GM19438 (cell line): Measurements from ENCODE around the gene ZFP36L2.

ENCODE experiments used
- ATAC-seq: cut with Tn5 transposase; IDR thresholded peaks from one replicate; pipeline ENCODE4 v1.9.1; 2021; ENCODE audit warnings: low read depth; ENCODE audit not compliant: unreplicated experiment

The ZFP36L2 gene

GRCh38 chr2:43210467-43211303, 15.7 kb downstream of the ZFP36L2 start:
- no peak for ATAC-seq

- ATAC-seq, result no peak
These were observed 16.3 kb downstream of the ZFP36L2 start for GRCh38 chr2:43210125-43210466.

DNA sequence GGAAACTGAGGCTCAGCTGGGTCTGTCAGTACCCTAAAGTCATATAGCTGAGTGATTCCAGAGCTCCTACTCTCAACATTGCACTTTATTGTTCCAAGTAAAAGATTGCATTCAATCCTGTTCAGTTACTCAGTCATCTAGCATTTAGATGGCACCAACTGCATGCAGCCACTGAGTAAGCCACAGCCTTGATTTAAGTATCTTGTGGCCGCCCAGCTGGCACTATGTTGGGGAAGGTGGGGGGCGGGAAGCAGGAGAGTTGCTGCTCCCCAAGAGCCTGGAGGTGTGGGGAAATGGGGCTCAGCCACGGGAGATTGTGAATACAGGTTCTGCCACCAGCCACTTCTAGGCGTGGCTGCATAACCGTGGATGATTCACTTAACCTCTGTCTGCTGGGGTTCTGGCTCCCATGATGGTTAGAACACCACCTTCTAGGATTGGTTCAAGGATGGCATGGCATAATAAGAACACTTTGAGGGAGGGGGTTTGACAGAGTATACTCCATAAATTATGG, 17.1 kb downstream of the ZFP36L2 start:
- ATAC-seq, result no peak

DNA sequence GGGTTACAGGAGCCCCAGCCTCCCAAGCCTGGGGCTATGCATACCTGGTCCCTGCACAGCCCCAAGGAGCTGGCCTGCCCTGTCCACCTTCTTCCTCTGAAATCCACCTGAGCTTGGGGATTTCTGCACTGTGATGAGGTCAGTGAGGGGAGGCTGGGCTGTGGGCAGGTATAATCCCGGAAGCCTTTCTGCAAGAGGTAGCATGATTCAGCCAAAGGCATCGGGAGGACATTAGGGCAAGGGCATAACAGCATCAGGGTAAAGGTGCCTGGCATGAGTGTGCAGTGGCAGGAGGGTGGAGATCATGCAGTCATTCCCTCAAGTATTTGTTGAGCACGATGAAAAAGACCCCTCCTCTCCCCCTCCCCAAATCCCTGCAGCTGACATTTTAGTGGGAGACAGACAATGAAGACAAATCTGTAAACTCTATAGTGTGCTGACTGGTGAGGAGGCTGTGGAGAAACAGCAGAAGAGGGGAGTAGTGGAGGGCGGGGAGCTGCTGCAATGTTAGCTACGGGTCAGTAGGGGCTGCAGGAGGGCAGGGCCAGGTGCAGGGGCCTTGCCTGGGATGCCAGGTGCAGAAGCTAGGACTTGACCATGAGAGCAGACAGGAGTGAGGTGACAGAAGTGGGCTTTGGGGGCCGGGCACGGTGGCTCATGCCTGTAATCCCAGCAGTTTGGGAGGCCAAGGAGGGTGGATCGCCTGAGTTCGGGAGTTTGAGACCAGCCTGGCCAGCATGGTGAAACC, 18.7 kb downstream of the ZFP36L2 start:
- ATAC-seq, result no peak

DNA sequence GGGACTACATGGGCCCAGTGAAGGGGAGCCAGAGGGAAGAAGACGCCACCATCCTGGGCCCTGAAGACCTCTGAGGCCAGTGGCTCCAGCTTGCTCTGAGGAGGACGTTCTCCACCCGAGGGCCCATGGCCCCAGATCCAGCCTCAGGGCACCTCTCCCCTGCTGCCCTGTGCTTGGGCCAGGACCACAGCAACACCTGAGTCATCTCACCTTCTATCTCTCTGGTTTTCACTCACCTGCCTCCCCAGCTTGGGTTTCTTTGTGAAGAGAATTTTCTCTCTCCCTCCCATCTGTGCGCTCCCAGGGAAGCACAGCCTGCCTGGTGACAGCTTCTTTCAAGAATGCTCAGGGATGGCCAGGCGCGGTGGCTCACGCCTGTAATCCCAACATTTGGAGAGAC, 19.8 kb downstream of the ZFP36L2 start:
- no peak for ATAC-seq

DNA sequence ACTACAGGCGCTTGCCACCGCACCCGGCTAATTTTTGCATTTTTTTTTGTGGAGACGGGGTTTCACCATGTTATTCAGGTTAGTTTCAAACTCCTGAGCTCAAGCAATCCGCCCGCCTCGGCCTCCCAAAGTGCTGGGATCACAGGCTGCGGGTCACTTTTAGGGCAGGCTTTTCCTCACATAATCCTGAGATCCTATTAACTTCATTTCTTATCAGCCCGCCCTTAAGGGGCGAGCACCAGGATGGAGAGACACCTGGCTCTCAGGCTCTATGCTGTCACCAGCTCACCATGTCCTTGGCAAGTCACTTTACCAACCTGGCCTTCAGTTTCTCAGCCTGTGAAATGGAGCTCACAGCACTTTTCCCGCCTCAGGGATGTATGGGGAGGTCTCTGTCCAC, 23.0 kb downstream of the ZFP36L2 start:
- no peak for ATAC-seq

DNA sequence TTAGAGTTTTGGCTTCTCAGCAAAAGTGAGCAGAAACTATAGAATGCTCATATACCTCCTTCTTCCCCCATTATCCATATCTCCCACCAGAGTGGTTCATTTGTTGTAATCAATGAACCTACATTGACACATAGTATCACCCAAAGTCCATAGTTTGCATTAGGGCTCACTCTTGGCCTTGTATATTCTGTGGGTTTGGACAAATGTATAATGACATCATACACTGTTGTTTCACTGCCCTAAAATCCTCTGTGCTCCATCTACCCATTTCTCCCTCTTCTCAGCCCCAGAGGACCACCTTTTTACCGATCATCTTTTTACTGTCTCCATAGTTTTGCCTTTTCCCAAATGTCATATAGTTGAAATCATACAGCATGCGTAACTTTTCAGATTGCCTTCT, 24.1 kb downstream of the ZFP36L2 start:
- ATAC-seq, result no peak

DNA sequence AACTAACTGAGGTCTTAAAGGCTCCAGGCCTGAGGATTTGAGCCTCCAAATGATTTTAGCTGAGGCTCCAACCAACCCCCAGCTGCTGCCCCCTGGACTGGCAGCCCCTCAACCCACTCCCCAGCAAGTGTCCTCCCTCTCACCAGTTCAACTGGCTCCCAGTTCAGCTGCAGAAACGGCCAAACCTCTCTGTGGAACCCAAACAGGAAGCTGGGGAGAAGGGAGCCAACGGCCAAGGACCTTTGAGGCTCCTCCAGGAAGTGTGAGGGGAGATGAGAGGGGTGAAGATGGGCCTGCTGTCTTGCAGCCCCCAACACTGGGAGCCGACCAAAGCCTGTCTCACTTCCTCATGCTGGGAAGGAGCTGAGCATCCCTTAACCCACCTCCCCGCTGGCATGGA, 24.9 kb downstream of the ZFP36L2 start:
- no peak for ATAC-seq

DNA sequence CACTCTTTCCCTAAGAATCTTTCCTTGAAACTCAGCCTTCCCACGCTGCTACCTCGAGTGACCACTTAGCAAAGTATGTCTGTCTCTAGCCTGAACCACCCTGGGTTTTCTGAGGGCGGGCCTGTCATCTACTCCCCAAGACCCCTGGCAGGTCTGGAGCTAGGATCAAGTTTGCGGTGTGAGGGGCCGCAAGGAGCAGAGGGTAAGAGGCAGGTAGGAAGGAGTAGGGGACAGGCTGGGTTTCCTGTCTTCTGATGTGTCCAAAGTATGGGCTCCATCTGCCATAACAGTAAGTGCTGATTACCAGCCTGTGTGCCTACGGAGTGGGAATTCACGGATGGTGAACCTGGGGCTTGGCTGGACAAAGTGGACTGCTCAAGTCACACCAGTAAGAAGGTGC, 25.4 kb downstream of the ZFP36L2 start:
- no peak for ATAC-seq

DNA sequence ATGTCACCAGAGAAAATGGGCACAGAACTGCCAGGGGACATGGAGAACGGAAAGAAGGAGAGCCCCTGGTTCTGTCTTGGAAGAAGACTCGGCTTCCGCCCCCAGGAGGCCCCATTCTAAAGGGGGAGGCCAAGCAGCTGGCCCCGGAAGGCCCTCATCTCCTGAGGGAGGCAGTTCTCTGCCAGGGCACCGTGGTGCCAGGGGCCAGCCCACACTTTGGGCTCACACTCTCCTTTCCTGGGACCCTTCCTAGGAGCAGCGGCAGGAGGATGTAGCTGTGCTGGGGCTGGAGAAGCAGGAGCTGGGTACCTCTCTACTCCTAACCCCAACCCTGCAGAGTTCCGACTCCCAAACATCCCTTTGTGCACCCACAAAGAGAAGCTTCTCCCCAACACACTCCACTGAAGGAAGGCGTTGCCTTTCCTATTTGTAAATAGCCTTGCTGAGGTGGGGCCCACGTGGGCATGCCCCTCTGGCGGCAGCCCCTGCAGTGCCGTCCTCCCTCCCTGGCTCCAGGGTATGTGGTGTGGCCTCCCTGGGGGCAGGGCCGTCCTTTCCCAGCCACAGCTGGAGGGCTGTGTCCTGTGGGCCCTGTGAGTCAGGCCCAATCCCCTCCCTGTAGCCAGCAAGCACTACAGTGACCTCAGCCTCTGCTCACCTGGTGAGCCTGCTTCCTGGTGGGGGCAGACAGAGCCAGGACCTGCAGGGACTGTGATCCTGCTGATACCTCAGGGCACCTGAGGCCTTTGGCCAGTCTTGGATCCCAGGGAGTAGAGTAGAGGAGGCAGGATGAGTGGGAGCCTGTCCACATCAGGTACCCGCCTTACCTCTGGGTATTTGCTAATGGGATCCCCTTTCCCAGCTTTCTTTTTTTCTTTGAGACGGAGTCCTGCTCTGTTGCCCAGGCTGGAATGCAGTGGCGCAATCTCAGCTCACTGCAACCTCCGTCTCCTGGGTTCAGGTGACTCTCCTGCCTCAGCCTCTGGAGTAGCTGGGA, 26.6 kb downstream of the ZFP36L2 start:
- ATAC-seq, result no peak

DNA sequence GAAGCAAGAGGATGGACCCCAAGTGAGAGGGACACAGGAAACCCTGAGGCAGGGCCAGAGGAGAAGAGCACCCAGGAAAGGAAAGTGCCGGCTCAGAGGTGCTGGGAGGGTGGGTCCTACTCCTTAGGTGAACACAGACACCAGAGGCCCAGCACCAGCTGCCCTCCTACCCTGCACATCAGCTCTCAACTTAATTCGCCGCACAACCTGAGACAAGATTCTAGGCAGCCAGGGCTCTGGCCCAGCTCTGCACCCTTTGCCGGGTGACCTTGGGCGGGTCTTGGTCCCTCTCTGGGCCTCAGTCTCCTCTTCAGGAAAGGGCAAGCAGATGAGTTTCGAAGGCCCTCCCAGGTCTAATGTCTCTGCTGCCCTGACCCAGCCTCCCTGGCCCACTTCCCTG, 28.1 kb downstream of the ZFP36L2 start:
- ATAC-seq, result no peak

DNA sequence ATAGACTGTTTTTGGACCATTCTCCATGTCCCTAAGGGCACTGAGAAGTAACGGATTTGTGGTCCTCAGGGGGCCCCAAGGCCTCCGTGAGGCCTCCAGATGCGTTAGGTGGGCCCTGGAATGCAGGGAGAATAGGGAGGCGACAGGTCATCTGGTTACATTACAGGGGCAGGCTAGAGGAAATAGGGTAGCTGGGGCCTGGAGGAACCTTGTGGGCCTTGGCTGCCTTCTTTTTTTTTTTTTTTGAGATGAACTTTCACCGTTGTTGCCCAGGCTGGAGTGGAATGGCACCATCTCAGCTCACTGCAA, 28.9 kb downstream of the ZFP36L2 start:
- no peak for ATAC-seq

- no peak for ATAC-seq
These were observed 29.4 kb downstream of the ZFP36L2 start for GRCh38 chr2:43196768-43197587.

- ATAC-seq, result peak; percentile 70
These were observed 32.1 kb downstream of the ZFP36L2 start for GRCh38 chr2:43194121-43194869.

GRCh38 chr2:43193652-43194120, 32.7 kb downstream of the ZFP36L2 start:
- peak; percentile 29 for ATAC-seq

GRCh38 chr2:43192744-43193651, 33.4 kb downstream of the ZFP36L2 start:
- no peak for ATAC-seq

DNA sequence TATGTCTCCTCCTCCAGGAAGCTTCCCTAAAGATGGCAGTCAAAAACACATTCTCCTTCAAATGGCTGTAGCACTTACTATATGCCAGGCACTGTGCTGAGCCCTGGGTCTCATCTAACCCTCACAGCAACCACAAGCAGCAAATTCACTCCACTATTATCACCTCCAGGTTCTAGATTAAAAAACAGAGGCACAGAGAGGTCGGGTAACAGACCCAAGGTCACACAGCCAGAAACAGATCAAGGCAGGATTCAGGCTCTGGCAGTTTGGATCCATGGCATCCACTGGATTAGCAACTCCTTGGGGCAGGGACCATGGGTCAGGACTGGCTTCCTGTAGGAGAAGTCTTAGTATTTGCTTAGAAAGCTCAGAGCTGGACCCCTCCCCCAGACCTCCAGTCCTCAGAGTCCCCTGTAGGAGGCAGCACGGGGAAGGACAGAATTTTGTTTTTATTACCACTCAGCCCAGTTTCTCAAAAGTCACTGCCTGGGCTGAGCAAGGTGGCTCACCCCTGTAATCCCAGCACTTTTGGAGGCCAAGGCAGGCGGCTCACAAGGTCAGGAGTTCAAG, 34.4 kb downstream of the ZFP36L2 start:
- no peak for ATAC-seq
